VCaP (cell line): ENCODE data around the gene LPP.

Experiments
- H3K27ac ChIP-seq: fragments of 450-650 bp; 2 replicates; pipeline ENCODE4 v1.5.1; 2017
- CTCF ChIP-seq: fragments of 450-650 bp; conservative IDR thresholded peaks from 2 replicates; pipeline ENCODE4 v1.5.1; 2017; ENCODE audit warnings: mild to moderate bottlenecking, moderate library complexity

The LPP gene

GRCh38 chr3:188158731-188159310, 4.9 kb downstream of the LPP start:
- no peak overlapping the region for H3K27ac ChIP-seq
- no peak for TF ChIP-seq CTCF

GRCh38 chr3:188160751-188161150, 6.8 kb downstream of the LPP start:
- H3K27ac ChIP-seq, result no peak overlapping the region
- no peak for TF ChIP-seq CTCF

GRCh38 chr3:188164248-188164687, 10.3 kb downstream of the LPP start:
- peak overlapping the region; percentile 42; the same call in 1 of the 2 replicates for H3K27ac ChIP-seq
- no peak for TF ChIP-seq CTCF

GRCh38 chr3:188165596-188165995, 11.6 kb downstream of the LPP start:
- no peak for TF ChIP-seq CTCF
- H3K27ac ChIP-seq, result no peak overlapping the region

GRCh38 chr3:188166441-188166840, 12.5 kb downstream of the LPP start:
- no peak overlapping the region for H3K27ac ChIP-seq
- no peak for TF ChIP-seq CTCF

- no peak for TF ChIP-seq CTCF
- no peak overlapping the region for H3K27ac ChIP-seq
These were observed 14.2 kb downstream of the LPP start for GRCh38 chr3:188168186-188168585.

GRCh38 chr3:188168648-188169047, 14.7 kb downstream of the LPP start:
- TF ChIP-seq CTCF, result no peak
- H3K27ac ChIP-seq, result no peak overlapping the region
